Measurements from ENCODE around the gene MC5R.

The MC5R gene

GRCh38 chr18:13874558-13874957 is 50.6 kb downstream of the MC5R start:
- no peak overlapping the region for H3K4me3 ChIP-seq (ENCODE audit: low read length)
- DNase-seq (ENCODE audit: low read depth) = no peak
- TF ChIP-seq CTCF (conservative IDR thresholded peaks at IDR 0.05; ENCODE audit: low read length) = no peak

Data from AG10803 (cell line).